Measurements from ENCODE around the gene S100A1.
A peak's percentile ranks its signal among the peaks of the same experiment; 100 is the strongest.

The S100A1 gene

DNA sequence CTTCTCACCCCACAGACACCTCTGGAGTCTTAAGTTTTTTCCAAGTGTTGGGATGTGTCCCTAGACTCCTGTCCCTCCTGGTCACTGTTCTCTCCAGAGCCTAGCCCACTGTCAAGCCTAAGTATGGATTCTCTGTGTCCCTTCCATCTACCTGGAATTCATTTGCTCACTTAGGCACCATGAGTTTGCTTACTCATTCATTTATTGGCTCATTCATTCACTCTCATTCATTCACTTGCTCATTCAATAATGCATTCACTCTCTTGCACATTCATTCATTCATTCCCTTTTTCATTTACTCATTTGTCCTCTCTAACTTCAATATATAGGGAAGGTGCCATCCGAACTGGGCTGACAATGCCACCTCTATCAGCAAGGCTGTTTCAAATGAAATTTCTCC is 16.9 kb upstream of the S100A1 start:
- DNase-seq: no peak

DNA sequence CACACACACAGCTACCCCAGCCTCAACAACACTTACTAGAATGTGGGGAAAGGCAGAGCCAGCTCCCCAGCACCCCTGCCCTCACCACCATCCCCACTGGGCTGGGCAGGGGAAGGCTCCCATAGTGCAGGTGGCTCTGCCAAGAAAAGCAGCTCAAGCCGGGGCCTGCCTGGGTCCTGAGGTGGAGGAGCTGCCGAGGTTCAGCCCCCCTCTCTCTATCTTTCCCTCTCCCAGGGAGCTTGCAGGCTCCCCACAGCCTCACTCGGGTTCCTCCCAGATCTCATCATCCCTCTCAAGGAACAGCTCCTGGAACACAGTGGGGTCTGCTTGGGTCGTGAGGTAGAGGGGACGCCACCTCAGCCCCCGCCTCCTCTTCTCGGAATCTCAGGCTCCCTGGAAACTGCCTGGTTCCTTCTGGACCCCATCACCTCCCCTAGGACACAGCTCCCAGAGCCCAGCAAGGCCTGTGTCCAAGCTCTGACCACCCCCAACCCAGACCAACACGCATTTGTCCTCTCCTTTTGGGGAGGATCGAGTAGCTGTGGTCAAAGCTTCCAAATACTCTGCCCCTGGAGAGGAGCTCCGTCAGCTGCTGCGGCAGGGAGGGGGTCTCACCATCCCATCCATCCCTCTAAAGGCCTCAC is 16.0 kb upstream of the S100A1 start:
- DNase-seq: no peak

DNA sequence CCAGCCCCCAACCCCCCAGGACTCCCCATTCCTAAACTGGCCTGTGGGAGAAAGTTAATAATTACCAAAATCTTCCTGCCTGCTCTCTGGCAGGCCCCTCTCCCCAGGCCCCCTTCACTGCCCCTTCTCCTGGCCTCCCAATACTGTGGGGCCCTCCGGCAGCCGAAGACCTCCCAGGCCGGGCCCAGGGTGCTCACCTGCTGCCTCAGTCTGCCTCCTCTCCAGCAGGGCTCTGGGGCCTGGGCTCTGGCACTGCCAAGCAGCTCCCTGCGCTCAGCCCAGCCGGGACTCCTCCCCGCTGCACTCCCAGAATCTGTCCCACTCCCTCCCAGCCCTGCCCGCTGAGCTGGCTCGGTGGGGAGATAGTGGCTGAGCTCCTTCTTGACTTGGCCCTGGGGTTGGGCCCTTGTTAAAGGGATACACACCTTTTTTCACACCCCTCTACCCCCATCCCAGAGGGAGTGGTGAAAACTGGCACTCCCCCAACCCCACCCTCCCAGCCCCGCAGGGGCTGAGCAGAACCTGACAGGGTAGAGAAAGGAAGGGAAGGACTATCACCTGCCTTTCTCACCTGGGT is 15.4 kb upstream of the S100A1 start, which contains the start of gene S100A16:
S100A16 (minus strand) TSS at position 383 of the 577 bp plus-strand sequence. CDS start 4,986 bp downstream, outside the sequence.
- no peak for DNase-seq

DNA sequence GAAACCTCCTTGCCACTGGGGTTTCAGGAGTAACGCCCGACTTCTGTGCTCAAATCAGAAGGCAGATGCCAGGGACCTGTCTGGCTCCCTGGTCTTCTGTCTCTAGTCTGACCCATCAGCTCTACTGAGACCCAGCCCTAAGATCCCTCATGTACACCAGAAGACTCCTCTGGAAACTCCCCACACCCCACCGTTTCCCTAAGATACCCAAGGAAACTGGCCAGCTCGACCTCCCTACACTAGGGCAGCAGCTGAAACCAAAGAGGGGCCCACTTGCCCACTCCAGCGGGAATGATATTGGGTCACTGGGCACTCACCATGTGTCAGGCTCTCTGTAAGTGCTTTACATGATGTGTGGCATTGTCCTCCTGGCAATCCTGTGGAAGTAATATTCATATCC is 14.8 kb upstream of the S100A1 start:
- DNase-seq: no peak

DNA sequence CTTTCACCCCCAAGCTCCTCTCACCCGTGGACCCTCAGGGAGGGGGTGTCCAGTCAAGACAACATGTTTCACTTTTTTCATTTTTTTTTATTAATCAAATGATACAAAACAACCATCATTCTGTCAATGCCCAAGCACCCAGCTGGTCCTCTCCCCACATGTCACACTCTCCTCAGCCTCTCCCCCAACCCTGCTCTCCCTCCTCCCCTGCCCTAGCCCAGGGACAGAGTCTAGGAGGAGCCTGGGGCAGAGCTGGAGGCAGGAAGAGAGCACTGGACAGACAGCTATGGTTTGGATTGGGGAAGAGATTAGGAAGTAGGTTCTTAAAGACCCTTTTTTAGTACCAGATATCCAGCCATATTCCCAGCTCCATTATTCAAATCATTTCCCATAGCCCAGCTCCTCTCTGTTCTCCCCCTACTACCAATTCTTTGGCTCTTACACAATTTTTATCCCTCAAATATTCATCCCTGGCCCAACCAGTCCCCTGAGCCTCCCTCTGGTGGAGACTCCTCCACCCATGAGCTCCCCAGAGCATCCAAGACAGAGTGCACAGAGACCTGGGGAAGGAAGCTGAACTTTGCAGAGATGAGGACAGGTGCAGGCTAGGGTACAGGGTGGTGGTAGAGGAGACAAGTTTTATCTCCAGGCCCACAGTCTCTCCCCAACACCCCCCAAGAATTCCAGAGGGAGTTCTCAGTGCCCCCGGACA is 13.9 kb upstream of the S100A1 start:
- DNase-seq: no peak

DNA sequence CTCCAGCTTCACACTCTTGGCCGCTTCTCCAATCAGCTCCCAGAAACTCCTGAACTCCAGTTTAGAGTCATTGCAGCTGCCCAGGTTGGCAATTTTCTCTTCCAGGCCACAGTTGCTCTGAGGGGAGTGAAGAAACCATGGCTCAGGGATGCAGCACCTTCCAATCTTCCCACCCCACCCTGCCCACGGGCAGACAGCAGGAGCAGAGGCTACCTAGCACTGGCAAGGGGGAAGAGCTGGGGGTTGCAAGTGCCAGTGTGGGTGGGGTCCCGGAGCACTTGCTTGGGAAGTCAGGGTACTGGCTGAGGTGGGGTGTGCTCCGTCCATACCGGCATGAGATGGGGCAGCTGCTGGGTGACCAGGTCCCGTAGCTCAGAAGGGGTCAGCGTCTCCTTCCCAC is 13.3 kb upstream of the S100A1 start:
- no peak for DNase-seq

DNA sequence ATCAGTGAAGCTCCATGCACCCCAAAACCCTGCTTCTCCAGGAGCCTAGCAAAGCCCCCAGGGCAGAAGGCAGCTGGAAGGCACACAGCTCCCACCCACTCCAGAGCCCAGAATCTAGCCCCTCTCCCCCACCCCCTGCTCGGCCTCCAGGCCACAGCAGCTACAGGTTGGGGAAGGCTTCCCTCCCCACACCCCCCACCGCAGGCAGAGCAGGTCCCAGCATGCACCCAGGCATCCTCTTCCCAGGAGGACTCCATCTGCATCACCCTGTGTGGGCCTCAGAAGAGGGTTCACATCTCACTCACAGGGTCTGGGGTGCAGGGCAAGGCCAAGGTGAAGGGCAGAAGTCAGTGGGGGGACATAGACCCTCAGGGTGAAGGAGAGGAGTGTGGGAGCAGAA is 12.8 kb upstream of the S100A1 start:
- no peak for DNase-seq

DNA sequence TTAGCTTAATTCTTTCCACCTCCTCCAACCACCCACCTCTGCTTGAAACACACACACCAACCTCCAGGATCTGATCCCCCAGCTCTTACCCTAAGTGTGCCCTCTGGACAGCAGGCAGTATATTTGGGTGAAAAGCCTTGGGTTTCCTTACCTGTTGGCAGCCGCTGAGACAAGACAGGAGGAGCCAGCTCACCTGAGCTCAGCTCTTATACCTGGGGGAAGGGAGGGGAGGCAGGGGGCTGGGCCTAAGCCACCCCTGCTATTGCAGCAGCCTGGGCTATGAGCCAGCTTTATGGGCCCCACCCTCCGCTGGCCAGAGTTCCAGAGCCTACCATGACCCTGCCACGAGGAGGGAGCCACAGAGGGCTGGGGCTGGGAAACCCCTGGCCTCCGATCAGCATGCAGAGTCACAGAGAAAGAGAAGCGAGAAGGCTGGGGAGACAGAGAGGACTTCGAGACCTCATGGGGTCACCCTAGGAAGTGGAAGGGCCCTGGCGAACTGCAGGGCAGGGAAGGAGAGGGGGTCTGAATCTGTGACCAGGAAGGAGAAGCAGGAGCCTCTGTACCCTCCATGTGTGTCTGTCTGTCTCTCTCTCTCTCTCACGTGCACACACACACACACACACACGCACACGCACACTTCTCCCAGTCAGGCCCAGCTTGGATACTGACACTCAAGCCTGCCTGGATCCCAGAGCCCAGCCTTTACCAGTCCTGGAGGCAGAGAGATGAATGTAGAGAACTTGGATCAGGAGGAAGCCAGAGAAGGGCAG is 11.9 kb upstream of the S100A1 start, which contains the start of gene S100A14:
S100A14 (minus strand) TSS at position 182 of the 773 bp plus-strand sequence. CDS start 467 bp downstream, outside the sequence.
- peak; percentile 78 for DNase-seq

DNA sequence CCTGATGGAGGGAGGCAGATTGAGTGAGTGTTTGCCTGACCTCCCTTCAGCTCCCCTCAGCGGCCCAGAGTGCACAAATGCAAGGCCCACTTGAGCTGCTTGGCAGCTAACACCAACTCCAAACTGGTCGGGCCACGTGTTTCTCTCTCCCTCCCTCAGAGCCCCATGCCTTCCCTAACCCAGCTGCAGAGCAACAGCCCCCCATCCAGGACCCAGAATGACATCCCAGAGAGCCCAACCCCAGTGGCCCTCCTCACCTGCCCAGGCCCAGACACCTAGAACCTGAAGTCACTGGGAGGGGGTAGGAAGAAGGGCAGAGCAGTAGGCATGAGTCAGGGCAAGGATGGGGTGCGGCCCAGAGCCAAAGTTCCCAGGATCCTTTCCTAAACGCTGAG is 11.3 kb upstream of the S100A1 start:
- peak; percentile 24 for DNase-seq

DNA sequence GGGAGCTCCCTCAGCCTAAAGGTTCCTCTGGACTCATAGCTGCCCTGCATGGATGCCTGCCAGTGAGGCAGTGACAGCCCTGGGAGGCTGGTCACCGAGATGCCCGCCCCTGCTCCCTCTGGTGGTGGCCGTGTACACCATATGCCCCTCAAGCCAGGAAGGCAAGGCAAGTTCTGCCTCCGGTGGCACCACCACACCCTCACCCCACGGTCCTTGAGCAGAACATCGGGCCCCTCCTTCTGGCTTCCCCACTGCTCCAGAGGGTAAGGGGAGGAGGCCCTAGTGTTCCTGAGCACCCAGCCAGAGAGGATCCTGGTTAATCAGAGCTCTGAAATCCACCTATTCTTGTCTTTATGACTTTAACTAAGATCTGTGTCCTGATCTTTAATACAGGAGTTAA is 10.6 kb upstream of the S100A1 start:
- DNase-seq: peak; percentile 11

DNA sequence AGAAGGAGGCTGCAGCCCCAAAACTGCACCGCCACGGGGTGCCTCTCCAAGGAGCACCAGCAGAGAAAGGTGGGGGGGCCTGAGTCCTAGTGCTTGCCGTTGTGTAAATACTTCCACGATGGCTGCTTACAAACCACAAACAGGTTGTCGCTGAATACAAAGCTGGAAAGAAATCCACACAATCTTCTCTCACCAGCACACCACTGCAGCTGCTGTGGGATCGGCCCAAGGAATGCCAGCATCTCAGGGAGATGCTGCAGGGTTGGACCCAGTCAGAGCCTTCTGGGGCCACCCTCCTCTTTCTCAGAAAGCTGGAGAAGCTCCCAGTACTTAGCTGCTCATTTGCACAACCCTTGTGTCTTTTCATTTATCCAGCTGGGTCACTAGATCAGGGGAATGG is 9.1 kb upstream of the S100A1 start:
- no peak for DNase-seq

DNA sequence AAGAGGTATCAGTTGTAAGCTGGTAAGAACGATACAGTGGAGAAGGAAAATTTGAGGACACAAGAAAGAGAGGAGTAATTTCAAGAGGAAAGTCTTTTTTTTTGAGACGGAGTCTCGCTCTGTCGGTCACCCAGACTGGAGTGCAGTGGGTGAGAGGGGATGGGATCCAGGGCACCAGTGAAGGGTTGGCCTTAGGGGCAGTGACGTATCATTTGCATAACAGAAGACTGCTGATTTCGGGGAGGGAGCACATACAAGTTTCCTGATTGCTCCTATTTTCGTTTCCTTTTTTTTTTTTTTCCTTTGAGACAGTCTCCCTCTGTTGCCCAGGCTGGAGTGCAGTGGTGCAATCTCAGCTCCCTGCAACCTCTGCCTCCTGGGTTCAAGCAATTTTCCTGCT is 5.1 kb upstream of the S100A1 start:
- DNase-seq: no peak

DNA sequence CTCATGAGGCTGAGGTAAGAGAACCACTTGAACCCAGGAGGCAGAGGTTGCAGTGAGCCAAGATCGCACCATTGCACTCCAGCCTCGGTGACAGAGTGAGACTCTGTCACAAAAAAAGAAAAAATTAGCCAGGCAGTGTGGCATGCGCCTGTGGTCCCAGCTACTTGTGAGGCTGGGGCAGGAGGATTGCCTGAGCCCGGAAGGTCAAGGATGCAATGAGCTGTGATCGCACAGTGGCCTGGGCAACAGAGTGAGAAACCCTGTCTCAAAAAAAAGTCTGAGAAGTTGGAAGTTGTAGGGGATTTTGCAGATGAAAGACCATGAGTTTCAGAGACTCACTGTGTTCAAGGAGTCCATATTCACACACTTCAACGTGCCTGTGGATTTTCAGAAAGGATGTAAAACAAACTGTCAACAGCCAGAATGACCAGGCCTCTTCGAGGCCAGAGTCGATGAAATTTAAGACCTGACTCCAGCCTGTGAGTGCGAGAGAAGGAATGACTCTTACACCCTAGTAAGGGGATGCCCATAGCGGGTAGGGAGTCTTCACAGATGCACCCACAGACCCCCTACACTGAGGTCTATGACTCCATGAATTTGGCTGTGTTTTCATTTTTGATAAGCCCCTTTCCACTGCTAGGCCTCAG is 3.1 kb upstream of the S100A1 start:
- no peak for DNase-seq

DNA sequence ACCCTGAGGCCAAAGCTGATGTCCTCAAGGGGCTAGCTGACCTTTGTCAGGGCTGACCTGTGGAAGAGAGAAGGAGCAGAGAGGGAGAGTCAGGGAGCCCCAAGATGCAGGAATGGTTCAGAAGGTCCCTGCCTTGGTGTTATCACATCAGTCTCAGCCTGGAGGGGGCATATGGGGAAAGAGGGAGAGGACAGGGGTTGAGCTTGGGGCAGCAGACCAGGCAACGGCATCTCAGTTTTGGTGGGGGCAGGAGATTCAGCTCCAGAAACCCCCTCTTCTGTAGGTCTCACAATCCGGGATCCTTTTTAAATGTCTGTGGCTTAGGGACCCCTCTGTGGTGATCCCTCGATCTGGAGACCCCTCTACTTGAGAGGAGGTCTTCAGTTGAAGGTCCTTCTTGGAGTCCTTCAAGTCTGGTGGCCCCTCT is 1.7 kb upstream of the S100A1 start:
- DNase-seq: no peak

DNA sequence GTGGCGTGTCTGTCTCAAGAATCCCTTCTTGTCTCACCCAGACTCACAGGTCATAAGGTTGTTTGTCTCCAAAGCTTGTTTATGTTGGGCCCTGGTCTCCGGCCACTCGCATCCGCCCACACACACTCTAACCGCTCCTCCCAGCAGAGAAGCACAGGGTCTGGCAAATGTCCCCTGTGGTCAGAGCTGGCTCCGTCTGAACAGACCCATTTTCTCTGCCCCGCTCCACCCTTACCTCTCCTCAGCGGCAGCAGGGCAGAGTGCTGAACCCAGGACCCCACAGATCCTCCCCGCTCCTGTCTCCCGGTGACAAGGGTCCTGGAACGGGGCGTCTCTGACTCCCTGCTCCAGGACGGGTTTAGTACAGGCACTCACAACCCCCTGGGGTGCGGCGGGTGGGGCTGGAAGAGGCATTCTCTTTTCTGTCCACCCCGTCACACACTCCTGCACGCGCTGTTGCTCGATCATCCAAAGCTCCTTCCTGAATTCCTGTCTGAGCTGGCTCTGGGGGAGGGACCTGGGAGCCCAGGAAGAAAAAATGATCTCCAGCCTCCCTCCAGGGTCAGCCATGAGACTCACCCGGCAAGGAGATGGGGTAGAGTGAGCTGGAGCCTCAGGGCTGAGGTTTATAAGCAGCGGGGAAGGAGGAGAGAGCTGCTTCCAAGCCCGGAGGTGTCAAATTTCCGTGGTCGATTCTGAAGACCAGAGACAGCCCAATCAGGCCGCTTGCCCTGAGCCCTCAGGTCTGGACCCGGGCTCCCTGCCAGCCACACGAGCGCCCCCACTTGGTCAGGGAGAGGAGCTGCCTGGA is 1.1 kb upstream of the S100A1 start, which contains the start of gene S100A13:
S100A13 (minus strand) TSS at position 602 of the 811 bp plus-strand sequence. CDS start 1,033 bp downstream, outside the sequence.
- DNase-seq: peak; percentile 89

DNA sequence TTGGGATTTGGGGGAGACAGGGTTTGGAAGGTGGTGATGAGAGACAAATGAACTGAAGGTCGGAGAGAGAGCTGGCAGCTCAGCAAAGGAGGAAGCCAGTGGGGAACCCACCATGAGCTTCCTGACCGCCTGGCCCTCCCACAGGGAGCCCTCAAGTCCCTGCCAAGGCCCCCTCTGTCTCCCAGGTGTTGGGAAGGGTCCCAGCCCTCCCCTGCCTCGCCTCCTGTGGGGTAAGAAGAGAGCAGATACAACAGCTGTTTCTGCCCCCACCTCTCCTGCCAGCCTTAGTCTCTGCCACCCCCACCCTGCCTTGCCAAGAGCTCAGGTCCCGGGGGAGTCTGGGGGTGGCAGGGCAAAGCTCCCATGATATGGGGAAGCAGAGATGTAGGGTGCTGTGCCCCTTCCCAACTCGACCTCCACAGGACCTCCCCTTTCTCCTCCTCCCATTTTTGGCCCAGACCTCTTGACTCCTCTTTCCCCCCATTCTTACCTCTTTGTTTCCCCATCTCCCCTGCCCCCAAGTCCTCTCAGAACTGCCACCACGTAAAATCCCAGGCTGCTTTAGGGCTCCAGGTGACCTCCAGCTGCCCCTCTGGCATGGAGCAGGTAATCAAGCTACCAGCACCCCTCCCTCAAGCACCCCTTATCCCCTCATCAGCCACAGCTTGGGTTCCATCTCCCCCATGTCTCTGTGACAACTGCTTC is 556 bp downstream of the S100A1 start:
- no peak for DNase-seq

DNA sequence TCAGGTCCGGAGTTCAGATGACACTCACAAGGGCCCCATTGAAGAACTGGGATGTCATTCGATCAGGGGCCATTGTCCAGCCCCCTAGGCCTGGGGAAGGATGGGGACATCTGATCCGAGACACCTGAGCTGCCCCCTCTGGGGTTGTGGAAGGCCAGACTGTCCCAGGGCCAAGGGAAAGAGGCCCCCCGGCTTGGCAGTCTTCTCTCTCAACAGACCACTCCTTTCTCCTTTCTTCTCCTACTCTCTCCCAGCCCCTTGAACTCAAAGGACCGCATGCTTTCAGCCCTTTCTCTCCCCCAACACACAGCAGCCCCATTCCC is 1.1 kb downstream of the S100A1 start:
- DNase-seq: no peak

DNA sequence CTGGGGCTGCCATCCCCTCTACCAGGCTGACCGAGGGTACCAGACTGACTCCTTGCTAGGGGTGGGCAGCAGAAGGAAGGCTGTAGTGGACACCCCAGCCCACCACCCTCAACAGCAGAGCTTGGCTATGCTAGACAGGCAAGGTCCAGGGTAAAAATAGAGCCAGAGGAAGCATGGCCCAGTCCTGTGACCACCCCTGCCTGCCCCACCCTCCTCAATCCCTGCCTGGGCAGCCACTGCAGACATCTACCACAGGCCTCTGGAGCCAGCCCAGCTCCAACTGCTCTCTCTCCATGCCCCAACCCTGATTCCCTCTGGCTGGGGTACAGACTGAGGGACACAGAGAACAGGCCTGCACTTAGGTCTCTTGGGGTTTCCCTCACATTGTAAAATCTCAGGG is 1.7 kb downstream of the S100A1 start:
- no peak for DNase-seq

DNA sequence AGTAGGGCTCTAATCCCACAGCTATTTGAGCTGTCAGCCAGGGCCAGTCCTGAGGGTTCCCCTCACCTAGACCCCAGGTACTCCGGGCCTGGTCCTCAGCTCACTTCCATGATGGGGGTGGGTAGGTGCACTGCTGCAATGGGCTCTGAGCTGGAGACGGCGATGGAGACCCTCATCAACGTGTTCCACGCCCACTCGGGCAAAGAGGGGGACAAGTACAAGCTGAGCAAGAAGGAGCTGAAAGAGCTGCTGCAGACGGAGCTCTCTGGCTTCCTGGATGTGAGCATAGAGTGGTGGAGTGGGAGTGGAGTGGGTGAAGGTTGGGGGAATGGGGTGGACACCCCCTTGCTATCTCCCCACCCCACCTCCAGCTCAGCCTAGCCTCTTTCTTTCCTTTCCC is 2.1 kb downstream of the S100A1 start:
- DNase-seq: no peak

DNA sequence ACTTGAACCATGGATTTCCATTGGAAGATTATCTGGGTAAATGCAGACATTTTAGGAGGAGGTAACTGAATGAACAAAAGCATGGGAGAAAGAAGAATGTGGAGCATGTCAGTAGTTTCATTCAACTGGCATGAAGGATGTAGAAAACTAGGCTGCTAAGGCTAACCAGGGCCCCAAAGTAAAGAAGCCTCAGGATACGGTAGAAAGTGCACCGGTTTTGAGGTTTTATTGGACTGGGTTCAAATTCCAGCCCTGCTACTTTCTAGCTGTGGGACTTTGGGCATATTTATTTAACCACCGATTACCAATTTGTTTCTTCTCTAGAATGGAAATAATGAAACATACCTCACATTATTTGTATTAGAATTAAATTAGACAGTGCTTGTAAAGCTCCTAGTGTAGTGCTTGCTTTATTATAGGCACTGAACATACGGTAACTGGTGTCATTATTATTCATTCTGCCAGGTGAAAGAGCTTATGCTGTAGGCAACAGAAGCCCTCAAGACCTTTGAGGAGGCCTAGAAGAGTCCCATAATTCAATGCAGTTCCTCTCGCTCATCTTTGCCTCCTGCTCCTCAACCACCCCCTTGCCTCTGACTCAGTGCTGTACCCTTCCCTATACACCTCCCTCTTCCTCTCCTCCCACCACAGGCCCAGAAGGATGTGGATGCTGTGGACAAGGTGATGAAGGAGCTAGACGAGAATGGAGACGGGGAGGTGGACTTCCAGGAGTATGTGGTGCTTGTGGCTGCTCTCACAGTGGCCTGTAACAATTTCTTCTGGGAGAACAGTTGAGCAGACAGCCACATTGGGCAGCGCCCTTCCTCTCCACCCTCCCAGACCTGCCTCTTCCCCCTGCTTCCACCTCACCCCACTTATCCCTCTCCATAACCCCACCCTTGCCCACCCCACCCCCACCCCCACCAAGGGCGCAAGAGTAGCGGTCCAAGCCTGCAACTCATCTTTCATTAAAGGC is 3.1 kb downstream of the S100A1 start:
- no peak for DNase-seq

Data from NCI-H2029 (cell line).